ENCODE data around the gene WHRN.

WHRN gene

DNA sequence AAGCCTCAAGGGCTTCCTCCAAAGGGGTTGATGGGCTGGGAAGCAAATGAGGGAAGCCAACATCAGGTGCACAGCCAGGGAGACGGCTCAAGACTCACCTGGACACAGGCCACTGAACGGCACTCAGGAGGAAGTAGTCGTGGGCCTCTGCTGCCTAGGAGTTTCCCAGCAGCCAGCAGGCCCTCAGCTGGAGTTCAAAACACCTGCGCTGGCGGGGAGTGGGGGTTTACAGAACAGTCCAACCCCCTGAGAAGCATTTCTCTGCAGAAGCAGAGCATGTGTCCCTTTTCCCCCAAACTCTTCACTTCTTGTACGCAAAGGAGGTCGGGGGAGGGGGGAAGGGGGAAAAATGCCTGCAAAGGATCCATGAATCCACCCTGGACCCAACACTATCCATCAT lies 2.3 kb downstream of the WHRN start:
- Histone ChIP-seq H3K9me3 (no peaks in the 10 kb centered on the region), H3K4me3 (ENCODE audit: low read depth, low read length) (no peak overlapping the region), H3K4me1 (no peaks in the 10 kb centered on the region), H3K27me3 (peaks cover 92% of the 10 kb centered on the region), H3K36me3 (no peaks in the 10 kb centered on the region)
- no peak for DNase-seq
- TF ChIP-seq, protein P1, sequence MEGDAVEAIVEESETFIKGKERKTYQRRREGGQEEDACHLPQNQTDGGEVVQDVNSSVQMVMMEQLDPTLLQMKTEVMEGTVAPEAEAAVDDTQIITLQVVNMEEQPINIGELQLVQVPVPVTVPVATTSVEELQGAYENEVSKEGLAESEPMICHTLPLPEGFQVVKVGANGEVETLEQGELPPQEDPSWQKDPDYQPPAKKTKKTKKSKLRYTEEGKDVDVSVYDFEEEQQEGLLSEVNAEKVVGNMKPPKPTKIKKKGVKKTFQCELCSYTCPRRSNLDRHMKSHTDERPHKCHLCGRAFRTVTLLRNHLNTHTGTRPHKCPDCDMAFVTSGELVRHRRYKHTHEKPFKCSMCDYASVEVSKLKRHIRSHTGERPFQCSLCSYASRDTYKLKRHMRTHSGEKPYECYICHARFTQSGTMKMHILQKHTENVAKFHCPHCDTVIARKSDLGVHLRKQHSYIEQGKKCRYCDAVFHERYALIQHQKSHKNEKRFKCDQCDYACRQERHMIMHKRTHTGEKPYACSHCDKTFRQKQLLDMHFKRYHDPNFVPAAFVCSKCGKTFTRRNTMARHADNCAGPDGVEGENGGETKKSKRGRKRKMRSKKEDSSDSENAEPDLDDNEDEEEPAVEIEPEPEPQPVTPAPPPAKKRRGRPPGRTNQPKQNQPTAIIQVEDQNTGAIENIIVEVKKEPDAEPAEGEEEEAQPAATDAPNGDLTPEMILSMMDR (IDR thresholded peaks at IDR 0.05; ENCODE audit: low read depth, low read length) = no peak

DNA sequence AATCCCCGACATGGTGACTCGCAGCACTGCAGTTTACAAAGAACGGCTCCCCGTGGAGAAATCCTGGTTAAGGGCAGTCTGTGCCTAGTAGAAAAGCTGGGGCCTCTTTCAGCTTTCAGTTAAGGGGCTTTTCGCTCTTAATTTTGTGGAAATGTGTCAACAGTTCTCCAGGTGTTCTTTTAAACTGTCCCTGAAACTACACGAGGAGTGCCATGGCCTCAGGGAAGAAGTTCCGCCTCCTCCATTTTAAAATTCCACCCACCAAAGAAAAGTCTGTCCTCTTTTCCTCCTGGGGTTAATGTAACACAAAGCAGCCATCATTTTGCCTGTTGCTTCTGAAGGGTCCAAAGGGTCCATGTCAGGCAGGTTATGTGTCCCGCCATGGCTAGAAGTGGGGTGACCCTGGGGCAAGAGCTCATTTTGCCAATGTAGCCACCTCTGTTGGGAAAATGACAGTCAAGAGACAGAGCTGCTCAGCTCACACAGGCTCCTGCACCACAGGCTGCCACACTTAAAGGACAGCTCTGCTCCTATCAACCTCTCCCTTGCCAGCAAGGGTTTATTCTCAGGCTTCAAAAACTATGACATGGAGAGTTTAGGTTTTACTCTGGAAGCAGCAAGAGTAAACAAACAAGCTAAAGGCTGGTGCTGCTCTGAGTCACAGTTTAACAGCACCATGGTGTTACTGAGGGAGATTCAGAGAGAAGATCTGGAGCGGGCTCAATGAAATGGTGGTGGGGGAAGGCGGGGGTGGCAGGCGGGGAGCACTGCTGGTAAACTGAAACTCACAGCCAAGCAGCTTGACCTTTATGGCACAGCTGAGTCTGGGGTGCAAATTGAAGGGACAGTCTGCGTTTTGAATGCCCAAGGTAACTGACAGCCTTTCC lies 3.2 kb downstream of the WHRN start:
- Histone ChIP-seq H3K9me3 (no peaks in the 10 kb centered on the region), H3K4me1 (no peaks in the 10 kb centered on the region), H3K4me3 (ENCODE audit: low read depth, low read length) (no peak overlapping the region), H3K27me3 (peaks cover 91% of the 10 kb centered on the region), H3K36me3 (no peaks in the 10 kb centered on the region)
- DNase-seq = no peak
- TF ChIP-seq, protein P1 (IDR thresholded peaks at IDR 0.05; ENCODE audit: low read depth, low read length) = no peak

DNA sequence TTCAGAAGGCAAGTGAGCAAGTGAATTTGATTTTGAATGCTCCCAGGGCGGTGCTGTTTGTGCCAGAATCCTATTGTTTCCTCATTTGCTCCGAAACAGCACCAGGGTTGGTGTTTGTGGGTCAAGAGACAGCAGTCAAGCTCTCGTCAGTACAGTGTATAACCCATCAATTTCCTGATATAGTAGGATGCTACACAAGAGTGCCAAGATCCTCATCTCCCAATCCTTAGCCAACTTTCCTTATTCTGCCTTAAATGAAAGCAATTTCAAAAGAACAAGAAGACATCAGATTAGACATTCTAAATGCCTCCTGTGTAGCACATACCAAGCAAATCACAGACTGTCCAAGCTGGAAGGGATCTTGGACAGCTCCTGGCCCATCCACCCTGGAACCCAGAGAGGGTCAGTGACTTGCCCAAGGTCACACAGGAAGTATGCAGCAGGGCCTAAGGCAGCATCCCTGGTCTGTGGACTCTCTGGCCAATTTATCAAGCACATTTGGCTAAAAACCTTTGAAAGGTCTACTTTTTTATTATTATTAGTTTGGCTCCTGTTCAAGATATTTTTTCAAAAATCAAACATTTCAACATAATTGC lies 4.5 kb downstream of the WHRN start:
- no peaks in the 10 kb centered on the region for H3K4me1 ChIP-seq
- no peaks in the 10 kb centered on the region for H3K9me3 ChIP-seq
- no peak for DNase-seq
- TF ChIP-seq, protein P1 (IDR thresholded peaks at IDR 0.05; ENCODE audit: low read depth, low read length) = no peak
- H3K27me3 ChIP-seq = peaks cover 91% of the 10 kb centered on the region
- no peak overlapping the region for H3K4me3 ChIP-seq (ENCODE audit: low read depth, low read length)
- H3K36me3 ChIP-seq = no peaks in the 10 kb centered on the region

DNA sequence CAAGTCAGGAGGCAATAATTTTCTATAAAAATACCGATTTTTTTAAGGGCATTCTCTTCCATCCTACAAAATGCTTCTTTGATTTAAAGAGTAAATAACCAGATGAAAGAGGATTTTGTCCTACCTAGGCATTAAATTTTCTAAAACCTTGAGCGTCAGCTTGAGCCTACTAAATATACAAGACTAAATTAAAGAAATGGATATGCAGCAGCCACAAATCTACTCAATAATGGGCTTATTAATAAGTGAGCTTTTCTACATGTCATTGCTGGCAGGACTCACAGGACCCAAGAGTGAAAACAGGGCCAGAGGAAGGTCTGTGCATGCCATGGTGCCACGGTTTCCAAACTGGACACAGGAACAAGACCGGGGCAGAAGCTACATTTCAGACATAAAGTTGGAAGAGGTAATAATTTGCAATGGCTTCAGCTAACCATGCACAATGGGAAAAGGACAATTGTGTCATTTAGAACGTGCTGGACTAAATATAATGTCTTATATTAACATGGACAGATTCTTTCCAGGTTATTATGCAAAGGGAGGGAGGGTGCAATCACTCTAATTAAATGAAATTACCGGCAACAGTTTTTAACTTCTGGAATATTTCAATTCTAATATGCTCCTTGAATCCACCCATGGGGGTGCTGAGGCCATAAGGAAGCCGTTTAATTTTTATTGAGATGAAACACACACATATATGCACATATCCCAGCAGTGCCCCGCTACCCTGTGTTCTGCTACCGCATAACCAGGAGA lies 5.2 kb downstream of the WHRN start:
- Histone ChIP-seq H3K4me3 (ENCODE audit: low read depth, low read length) (no peak overlapping the region), H3K36me3 (no peaks in the 10 kb centered on the region), H3K27me3 (peaks cover 93% of the 10 kb centered on the region), H3K9me3 (no peaks in the 10 kb centered on the region), H3K4me1 (no peaks in the 10 kb centered on the region)
- DNase-seq = no peak
- TF ChIP-seq, protein P1 (IDR thresholded peaks at IDR 0.05; ENCODE audit: low read depth, low read length) = no peak

DNA sequence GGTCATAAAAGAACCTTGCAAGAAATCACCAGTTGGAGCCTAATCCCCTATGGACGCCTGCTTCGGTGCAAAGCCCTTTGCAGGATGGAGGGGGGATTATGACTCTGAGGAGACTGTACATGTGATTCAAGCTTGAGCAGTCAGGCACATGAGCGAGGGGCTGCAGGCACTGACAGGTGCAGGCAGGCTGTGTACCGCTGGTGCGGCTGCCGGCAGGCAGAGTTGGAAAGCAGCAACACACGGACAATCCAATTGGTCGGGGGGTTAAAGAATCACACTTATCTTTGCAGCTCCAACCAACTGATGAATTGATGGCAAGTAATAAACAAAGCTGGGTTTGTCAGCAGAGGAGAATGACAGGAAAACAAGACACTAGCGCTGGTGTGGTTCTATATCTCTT lies 5.7 kb downstream of the WHRN start:
- DNase-seq = no peak
- Histone ChIP-seq H3K36me3 (no peaks in the 10 kb centered on the region), H3K27me3 (peaks cover 92% of the 10 kb centered on the region), H3K4me3 (ENCODE audit: low read depth, low read length) (no peak overlapping the region), H3K9me3 (no peaks in the 10 kb centered on the region), H3K4me1 (no peaks in the 10 kb centered on the region)
- TF ChIP-seq, protein P1 (IDR thresholded peaks at IDR 0.05; ENCODE audit: low read depth, low read length) = no peak
